ENCODE results near the gene SENP2.

DNA sequence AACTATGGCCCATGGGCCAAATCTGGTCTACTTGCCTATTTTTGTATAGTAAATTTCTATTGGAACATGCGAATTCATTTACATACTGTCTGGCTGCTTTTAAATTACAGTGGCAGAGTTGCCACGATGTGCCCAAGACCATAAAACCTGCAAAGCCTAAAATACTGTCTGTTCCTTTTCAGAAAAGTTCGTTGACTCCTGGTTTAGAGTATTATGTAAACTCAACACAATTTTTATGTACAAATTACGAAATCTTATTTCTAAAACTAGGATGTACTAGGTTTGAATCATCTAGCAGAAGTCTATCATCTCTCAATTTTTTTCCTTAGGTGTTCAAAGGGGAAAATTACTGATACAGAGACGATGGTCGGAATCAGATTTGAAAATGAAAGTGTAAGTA, 26.9 kb downstream of the SENP2 start:
- TF ChIP-seq REST (IDR thresholded peaks at IDR 0.05; ENCODE audit: low read depth) = no peak
- TF ChIP-seq ZNF274 (IDR thresholded peaks at IDR 0.05; ENCODE audit: low read depth, low read length) = no peak
- TF ChIP-seq EZH2 (IDR thresholded peaks at IDR 0.05) = no peak
- TF ChIP-seq, protein P1, sequence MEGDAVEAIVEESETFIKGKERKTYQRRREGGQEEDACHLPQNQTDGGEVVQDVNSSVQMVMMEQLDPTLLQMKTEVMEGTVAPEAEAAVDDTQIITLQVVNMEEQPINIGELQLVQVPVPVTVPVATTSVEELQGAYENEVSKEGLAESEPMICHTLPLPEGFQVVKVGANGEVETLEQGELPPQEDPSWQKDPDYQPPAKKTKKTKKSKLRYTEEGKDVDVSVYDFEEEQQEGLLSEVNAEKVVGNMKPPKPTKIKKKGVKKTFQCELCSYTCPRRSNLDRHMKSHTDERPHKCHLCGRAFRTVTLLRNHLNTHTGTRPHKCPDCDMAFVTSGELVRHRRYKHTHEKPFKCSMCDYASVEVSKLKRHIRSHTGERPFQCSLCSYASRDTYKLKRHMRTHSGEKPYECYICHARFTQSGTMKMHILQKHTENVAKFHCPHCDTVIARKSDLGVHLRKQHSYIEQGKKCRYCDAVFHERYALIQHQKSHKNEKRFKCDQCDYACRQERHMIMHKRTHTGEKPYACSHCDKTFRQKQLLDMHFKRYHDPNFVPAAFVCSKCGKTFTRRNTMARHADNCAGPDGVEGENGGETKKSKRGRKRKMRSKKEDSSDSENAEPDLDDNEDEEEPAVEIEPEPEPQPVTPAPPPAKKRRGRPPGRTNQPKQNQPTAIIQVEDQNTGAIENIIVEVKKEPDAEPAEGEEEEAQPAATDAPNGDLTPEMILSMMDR (IDR thresholded peaks at IDR 0.05 in 2 of 3, conservative IDR thresholded peaks at IDR 0.05 in 1 of 3; ENCODE audit: borderline replicate concordance in 1 of 3, insufficient read depth in 1 of 3, low read depth in 2 of 3, low read length in 2 of 3) = no peak
- no peak for TF ChIP-seq RAD21 (IDR thresholded peaks at IDR 0.05; ENCODE audit: low read depth)
- TF ChIP-seq POLR2AphosphoS5 (IDR thresholded peaks at IDR 0.05; ENCODE audit: low read depth, low read length) = no peak
- no peak for TF ChIP-seq POLR2A (IDR thresholded peaks at IDR 0.05; ENCODE audit: borderline replicate concordance, extremely low read depth, insufficient read depth, insufficient read length)
- no peak for TF ChIP-seq TCF7L2 (IDR thresholded peaks at IDR 0.05; ENCODE audit: borderline replicate concordance, extremely low read depth, insufficient read depth, insufficient read length)
- no peak for TF ChIP-seq SRF (IDR thresholded peaks at IDR 0.05; ENCODE audit: low read depth)
- TF ChIP-seq EZH2phosphoT487 (IDR thresholded peaks at IDR 0.05; ENCODE audit: borderline replicate concordance) = no peak
- no peak for TF ChIP-seq YY1 (IDR thresholded peaks at IDR 0.05; ENCODE audit: extremely low read depth, insufficient replicate concordance, low read depth, low read length)
